OCI-LY7 (cell line): ENCODE measurements around the gene CCDC141. TPM values are rescaled to one million over a fixed set of nuclear protein-coding genes. Genes with fewer than 3 reads are reported as not detected.
"Not testable (repeated sequence)": the region's sequence is repeated elsewhere in the genome, so short reads cannot be mapped to it uniquely, and the experiment has no call there.

Source experiments
- BruUV-seq: library from RNA; stranded (reverse); fragments of 400-500 nt; replicated peaks from 2 replicates; lab custom pipeline; 2021; lab: Mats Ljungman, UMichigan
- CTCF ChIA-PET: fragments of 300-600 bp; sonication (Branson Sonifier 250); formaldehyde crosslinking; loops from one replicate; lab custom pipeline; 2022; ENCODE audit warnings: antibody characterized with exemption; ENCODE audit not compliant: unreplicated experiment; lab: Charles Lee
- POLR2A ChIA-PET: fragments of 300-600 bp; sonication (Branson Sonifier 250); formaldehyde crosslinking; loops from one replicate; lab custom pipeline; 2022; ENCODE audit warnings: antibody characterized with exemption; lab: Charles Lee
- DNase-seq: peaks from one replicate; pipeline ENCODE4 v3.0.0-alpha.2; 2015; ENCODE audit warnings: low spot score
- H2AFZ ChIP-seq: fragments of 200-600 bp; sonication (generic), shearing (Covaris generic); 2 replicates; pipeline ENCODE4 v1.6.1; 2014; ENCODE audit warnings: mild to moderate bottlenecking, antibody characterized with exemption, low read length, moderate library complexity
- H3K27ac ChIP-seq: fragments of 200-600 bp; sonication (generic); 2 replicates; pipeline ENCODE4 v1.5.1; 2014; ENCODE audit warnings: mixed run types, low read depth, mild to moderate bottlenecking, moderate library complexity, low read length, inconsistent platforms; ENCODE audit not compliant: poor library complexity, severe bottlenecking
- H3K36me3 ChIP-seq: fragments of 200-600 bp; sonication (generic); 2 replicates; pipeline ENCODE4 v1.6.1; 2014; ENCODE audit warnings: mild to moderate bottlenecking, antibody characterized with exemption, low read length, moderate library complexity, mixed read lengths; ENCODE audit not compliant: insufficient read depth
- H3K4me1 ChIP-seq: fragments of 200-600 bp; sonication (generic); 2 replicates; pipeline ENCODE4 v1.5.1; 2014; ENCODE audit warnings: mild to moderate bottlenecking, low read length; ENCODE audit not compliant: insufficient read depth, poor library complexity, severe bottlenecking
- H3K4me2 ChIP-seq: fragments of 200-600 bp; sonication (generic); 2 replicates; pipeline ENCODE4 v1.6.1; 2014; ENCODE audit warnings: mild to moderate bottlenecking, low read length
- H3K4me3 ChIP-seq: fragments of 200-600 bp; sonication (generic); 2 replicates; pipeline ENCODE4 v1.5.1; 2014; ENCODE audit warnings: mild to moderate bottlenecking, low read depth, low read length; ENCODE audit not compliant: poor library complexity, severe bottlenecking
- H3K79me2 ChIP-seq: fragments of 200-600 bp; sonication (generic); 2 replicates; pipeline ENCODE4 v1.6.1; 2016; ENCODE audit warnings: low read depth, mild to moderate bottlenecking, low read length, moderate library complexity, mixed read lengths; ENCODE audit not compliant: insufficient read depth
- H3K9me2 ChIP-seq: fragments of 200-600 bp; sonication (generic); 2 replicates; pipeline ENCODE4 v1.6.1; 2016; ENCODE audit warnings: mild to moderate bottlenecking, low read length, mixed read lengths; ENCODE audit not compliant: insufficient read depth
- H3K9me3 ChIP-seq: fragments of 200-600 bp; sonication (generic); 2 replicates; pipeline ENCODE4 v1.6.1; 2014; ENCODE audit warnings: mild to moderate bottlenecking, mixed run types, low read length, mixed read lengths
- H4K20me1 ChIP-seq: fragments of 200-600 bp; sonication (generic); 2 replicates; pipeline ENCODE4 v1.6.1; 2014; ENCODE audit warnings: mild to moderate bottlenecking, antibody characterized with exemption, low read length, moderate library complexity, mixed read lengths; ENCODE audit not compliant: insufficient read depth
- EZH2phosphoT487 ChIP-seq: fragments of 200-600 bp; sonication (generic); IDR thresholded peaks from 2 replicates; pipeline ENCODE4 v1.6.1; 2018; ENCODE audit warnings: low read depth, borderline replicate concordance, mild to moderate bottlenecking, mixed run types, antibody characterized with exemption, low read length, moderate library complexity, mixed read lengths
- intact Hi-C: fragments of 100-400 bp; cut with micrococcal nuclease; formaldehyde crosslinking; loops from one replicate; pipeline ENCODE4 v1.10.0; 2022; ENCODE audit not compliant: unreplicated experiment
- total RNA-seq, 2 experiments: library from RNA; depleted of rRNA in 1 of 2; stranded (reverse); fragments of >200 nt in 1 of 2; shearing (Covaris generic) in 1 of 2; gene quantifications; 2 replicates each; pipeline ENCODE4 v1.2.3, GENCODE V29; 2014 to 2022
- TF ChIP-seq, protein P1 (sequence below): fragments of 200-600 bp; sonication (generic); conservative IDR thresholded peaks from 2 replicates; pipeline ENCODE4 v1.5.1; 2014; ENCODE audit warnings: mild to moderate bottlenecking, antibody characterized with exemption, low read length, moderate library complexity, mixed read lengths

Gene CCDC141
- total RNA-seq, 2 experiments from 2014 or later, result 0.32 TPM; not detected in 1

DNA sequence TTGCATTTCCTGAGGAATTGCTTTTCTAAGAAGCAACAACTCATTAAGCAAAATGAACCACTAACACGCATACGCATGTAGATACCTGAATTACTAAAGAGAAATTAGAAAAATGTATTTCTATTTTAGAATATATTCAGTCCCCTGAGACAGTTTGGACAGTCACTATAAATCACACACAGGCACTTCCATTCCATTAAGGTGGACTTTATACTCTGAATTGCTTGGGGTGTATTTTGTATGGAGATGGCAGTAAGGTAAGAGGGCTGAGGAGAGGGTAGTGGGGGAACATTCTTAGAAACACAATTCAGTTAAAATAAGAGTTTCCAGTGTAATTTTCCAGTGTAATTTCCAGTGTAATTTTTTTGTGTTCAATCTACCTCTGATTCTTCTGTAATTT, 1.8 kb downstream of the CCDC141 start:
- H4K20me1 ChIP-seq, result no peaks in the 10 kb centered on the region
- DNase-seq, result no peak
- no peaks in the 10 kb centered on the region for H3K79me2 ChIP-seq
- no peaks in the 10 kb centered on the region for H3K36me3 ChIP-seq
- no peak for TF ChIP-seq EZH2phosphoT487
- TF ChIP-seq, protein P1, sequence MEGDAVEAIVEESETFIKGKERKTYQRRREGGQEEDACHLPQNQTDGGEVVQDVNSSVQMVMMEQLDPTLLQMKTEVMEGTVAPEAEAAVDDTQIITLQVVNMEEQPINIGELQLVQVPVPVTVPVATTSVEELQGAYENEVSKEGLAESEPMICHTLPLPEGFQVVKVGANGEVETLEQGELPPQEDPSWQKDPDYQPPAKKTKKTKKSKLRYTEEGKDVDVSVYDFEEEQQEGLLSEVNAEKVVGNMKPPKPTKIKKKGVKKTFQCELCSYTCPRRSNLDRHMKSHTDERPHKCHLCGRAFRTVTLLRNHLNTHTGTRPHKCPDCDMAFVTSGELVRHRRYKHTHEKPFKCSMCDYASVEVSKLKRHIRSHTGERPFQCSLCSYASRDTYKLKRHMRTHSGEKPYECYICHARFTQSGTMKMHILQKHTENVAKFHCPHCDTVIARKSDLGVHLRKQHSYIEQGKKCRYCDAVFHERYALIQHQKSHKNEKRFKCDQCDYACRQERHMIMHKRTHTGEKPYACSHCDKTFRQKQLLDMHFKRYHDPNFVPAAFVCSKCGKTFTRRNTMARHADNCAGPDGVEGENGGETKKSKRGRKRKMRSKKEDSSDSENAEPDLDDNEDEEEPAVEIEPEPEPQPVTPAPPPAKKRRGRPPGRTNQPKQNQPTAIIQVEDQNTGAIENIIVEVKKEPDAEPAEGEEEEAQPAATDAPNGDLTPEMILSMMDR, result no peak
- no TSS peak for BruUV-seq
- no peak overlapping the region for H3K4me3 ChIP-seq
- peaks cover 58% of the 10 kb centered on the region for H3K4me1 ChIP-seq
- peak overlapping the region; percentile 30; the same call in 1 of the 2 replicates for H3K4me2 ChIP-seq
- H2AFZ ChIP-seq, result peak overlapping the region; percentile 76
- ChIA-PET CTCF (no interaction called here), POLR2A (no interaction called here)
- H3K27ac ChIP-seq, result no peak overlapping the region
- peaks cover 10% of the 10 kb centered on the region; the same call in 1 of the 2 replicates for H3K9me3 ChIP-seq
- no peaks in the 10 kb centered on the region for H3K9me2 ChIP-seq
- intact Hi-C loops, result no loop called here

DNA sequence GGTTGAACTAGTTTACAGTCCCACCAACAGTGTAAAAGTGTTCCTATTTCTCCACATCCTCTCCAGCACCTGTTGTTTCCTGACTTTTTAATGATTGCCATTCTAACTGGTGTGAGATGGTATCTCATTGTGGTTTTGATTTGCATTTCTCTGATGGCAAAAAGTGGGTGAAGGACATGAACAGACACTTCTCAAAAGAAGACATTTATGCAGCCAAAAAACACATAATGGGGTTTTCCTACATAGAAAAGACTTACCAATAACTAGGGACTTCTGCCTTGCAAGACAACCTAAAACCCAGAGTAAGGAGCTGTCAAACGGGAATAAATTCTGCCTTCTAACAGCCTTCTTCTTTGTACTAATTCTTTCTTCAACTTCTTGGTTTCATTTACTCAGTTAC, 4.3 kb downstream of the CCDC141 start:
- H3K4me3 ChIP-seq, BruUV-seq, H3K36me3 ChIP-seq, H2AFZ ChIP-seq, H3K79me2 ChIP-seq, DNase-seq, H3K9me2 ChIP-seq, CTCF ChIA-PET, H3K9me3 ChIP-seq, H3K27ac ChIP-seq, H4K20me1 ChIP-seq, intact Hi-C loops, H3K4me2 ChIP-seq: not testable (repeated sequence)
- POLR2A ChIA-PET, result interaction anchor here (1.1 to 1.4 kb wide), 5 partner anchors 9 to 61 kb away, joined by 3 to 5 read pairs (median 3); no protein-coding TSS in a partner anchor
- peaks cover 58% of the 10 kb centered on the region for H3K4me1 ChIP-seq

DNA sequence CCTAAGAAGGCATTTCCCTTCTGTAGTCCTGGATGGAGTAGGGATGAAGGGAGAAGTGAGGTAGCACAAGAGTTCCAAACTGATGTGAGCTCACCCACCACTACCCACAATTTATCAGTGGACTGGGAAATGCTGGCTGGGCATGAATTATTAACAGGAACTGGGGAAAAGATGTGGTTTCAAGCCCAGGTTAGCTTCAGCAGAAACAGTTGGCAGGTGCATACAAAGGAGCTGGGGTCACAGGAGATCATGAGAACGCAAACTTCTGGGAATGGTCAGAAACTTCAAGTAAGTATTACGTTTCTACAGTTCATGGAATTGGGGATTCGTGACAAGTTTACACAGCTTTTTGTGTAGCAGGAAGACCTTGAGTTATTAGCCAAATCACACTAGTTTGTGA, 5.4 kb downstream of the CCDC141 start:
- Histone ChIP-seq H3K9me2 (no peaks in the 10 kb centered on the region), H3K79me2 (no peaks in the 10 kb centered on the region), H3K9me3 (peaks cover 10% of the 10 kb centered on the region; the same call in 1 of the 2 replicates), H4K20me1 (no peaks in the 10 kb centered on the region), H3K4me1 (peaks cover 48% of the 10 kb centered on the region), H3K4me2 (peak overlapping the region; percentile 60), H3K27ac (peak overlapping the region; percentile 18), H3K36me3 (no peaks in the 10 kb centered on the region), H3K4me3 (peak overlapping the region; percentile 29), H2AFZ (peak overlapping the region; percentile 55; the same call in 1 of the 2 replicates)
- intact Hi-C loops, result no loop called here
- no TSS peak for BruUV-seq
- CTCF ChIA-PET, result no interaction called here
- TF ChIP-seq EZH2phosphoT487, result no peak
- TF ChIP-seq, protein P1, result no peak
- POLR2A ChIA-PET, result interaction anchor here (0.5 to 3.7 kb wide), 4 partner anchors 12 to 1035 kb away, joined by 4 to 25 read pairs (median 4); no protein-coding TSS in a partner anchor
- peak; percentile 40 for DNase-seq
